Smooth muscle cell of bladder (primary cell): ENCODE results near the gene NUPR2. TPM values are rescaled to one million over a fixed set of nuclear protein-coding genes. Genes with fewer than 3 reads are reported as not detected.

ENCODE experiments used
- total RNA-seq: library from RNA; depleted of rRNA; stranded (reverse); fragments of >200 nt; gene quantifications from 2 replicates; pipeline ENCODE4 v1.2.3, GENCODE V29; 2014

NUPR2 gene, protein sequence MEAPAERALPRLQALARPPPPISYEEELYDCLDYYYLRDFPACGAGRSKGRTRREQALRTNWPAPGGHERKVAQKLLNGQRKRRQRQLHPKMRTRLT
- not detected in 2 replicates for total RNA-seq

DNA sequence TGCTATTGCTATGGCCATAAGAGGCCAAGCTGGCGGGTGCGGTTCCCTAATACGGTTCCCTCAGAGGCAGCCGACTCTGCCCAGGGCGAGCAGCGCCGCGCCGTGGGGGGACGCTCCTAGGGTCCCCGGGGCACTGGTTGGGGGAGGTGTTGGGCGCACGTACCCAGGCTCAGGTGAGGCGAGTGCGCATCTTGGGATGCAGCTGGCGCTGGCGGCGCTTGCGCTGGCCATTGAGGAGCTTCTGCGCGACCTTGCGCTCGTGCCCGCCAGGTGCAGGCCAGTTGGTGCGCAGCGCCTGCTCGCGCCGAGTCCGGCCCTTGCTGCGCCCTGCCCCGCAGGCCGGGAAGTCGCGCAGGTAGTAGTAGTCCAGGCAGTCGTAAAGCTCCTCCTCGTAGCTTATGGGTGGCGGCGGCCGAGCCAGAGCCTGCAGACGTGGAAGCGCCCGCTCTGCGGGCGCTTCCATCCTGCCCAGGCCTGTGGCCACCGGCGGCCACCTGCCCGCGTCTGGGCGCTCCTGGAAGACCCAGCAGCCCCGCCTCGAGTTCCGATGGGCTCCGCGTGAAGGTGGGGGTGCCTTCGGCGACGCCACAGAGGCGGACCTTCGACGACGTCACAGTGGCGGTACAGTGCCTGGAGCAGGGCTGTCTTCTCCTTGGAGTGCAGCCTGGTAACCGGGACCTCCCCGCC, at the start of gene NUPR2:
Gene NUPR2 (minus strand): TSS at position 566 of the 687 bp plus-strand sequence. CDS start 103 bp downstream, at position 463.

DNA sequence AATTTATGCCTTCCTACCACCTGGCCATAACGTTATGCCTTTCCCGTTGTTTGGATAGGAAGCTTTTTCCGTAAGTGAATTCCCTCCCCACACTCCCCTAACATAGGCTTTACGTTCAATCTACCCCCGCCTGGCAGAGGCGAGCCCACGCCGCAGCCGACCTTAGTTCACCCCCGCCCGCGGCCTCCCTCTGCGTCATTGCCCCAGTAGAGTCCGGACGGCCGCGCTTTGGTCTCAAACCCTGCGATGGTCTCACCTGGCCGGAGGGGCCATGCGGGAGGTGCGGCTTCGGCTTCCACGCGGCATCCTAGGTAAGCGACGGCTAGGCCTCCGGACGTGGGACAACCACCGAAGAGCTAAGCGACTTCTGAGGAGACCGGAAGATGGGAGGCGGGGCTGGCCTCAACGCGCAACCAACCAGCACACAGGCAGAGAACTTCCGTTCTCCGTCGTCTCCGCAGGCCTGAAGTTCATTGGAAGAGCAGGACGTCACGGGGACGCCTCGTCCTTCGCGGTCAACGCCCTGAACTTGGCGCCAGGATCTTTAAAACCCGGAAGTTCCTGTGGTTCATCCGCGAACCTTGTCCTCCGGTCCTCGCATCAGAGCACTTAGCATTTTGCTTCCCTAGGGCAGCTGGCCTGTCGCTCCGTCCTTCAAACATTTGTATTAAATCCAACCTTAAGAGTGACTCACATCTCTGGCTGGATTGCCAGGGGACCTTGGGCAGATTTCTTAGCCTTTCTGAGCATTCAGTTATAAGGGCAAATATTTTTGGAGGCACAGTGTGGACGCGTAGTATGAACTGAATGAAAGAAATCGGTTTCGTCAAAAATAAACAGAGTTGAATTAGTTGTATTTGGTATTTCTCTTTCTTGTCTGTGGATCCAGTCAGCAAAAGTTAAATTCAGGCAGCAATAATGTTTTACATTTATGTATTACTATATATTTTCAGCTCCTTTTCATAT, 9.8 kb downstream of the NUPR2 start, which contains the start of gene CHCHD2:
Gene CHCHD2 (minus strand): TSS at position 369 of the 966 bp plus-strand sequence. CDS start 63 bp downstream, at position 306.

DNA sequence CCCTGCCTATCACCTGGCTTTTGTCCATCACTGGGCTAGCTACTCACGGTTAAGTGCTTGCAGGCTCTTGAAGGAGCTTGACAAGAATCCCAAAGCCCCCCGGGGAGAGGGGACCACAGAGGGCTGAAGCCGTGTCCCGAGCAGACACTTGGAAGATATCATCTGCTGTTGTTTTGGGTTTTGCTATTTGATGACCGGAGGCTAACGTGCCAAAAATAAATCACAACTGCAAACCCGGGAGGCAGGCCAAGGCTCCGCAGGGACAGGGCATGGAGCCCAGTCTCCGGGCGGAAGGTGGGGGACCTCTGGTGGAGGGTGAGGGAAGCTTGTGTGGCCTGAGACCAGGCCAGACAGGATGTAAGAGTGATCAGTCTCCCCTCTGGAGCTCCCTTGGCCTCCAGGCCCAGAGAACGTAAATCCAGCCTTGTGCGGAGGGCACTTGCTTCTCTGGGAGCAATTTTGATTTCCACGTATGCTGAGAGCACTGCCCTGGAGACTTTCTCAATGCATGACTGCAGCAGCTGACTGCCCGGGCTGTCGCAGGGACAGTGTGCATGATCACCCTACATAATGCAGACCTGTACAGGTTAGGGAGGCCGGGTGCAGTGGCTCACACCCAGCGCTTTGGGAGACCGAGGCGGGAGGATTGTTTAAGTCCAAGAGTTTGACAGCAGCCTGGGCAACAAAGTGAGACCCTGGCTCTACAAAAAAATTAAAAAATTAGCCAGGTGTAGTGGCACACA, 23.3 kb downstream of the NUPR2 start, which contains the start of gene PHKG1:
Gene PHKG1 (minus strand): TSS at position 164 of the 743 bp plus-strand sequence. CDS start 4,011 bp downstream, outside the sequence.

Other genes starting within 250 kb of the NUPR2 start
- 1.3 TPM in 2 replicates for gene ZNF713, start 229.0 kb downstream of the NUPR2 start, total RNA-seq
- 14.6 and 15.4 TPM in 2 replicates for gene MRPS17, start 164.5 kb downstream of the NUPR2 start, total RNA-seq
- 30.0 and 34.0 TPM in 2 replicates for gene NIPSNAP2, start 151.8 kb downstream of the NUPR2 start, total RNA-seq
- gene PSPH, start 65.0 kb downstream of the NUPR2 start, total RNA-seq, result 56.2 and 80.5 TPM in 2 replicates
- 185 and 191 TPM in 2 replicates for gene CCT6A, start 64.7 kb downstream of the NUPR2 start, total RNA-seq
- gene SUMF2, start 52.1 kb downstream of the NUPR2 start, total RNA-seq, result 245 and 311 TPM in 2 replicates
- gene PHKG1, start 23.5 kb downstream of the NUPR2 start, total RNA-seq, result 0.43 and 0.55 TPM in 2 replicates
- 240 and 280 TPM in 2 replicates for gene CHCHD2, start 9.9 kb downstream of the NUPR2 start, total RNA-seq